HG02840 (cell line): ENCODE data around the gene RGS3.
"Not testable (repeated sequence)": the region's sequence is repeated elsewhere in the genome, so short reads cannot be mapped to it uniquely, and the experiment has no call there.

Source experiments
- ATAC-seq: cut with Tn5 transposase; IDR thresholded peaks from one replicate; pipeline ENCODE4 v1.9.1; 2021; ENCODE audit warnings: mild to moderate bottlenecking, moderate library complexity, moderate number of reproducible peaks; ENCODE audit not compliant: unreplicated experiment, low FRiP score

RGS3 gene

GRCh38 chr9:113626735-113627495 is 163.4 kb downstream of the RGS3 start:
- ATAC-seq = no peak

GRCh38 chr9:113628621-113629020 is 165.1 kb downstream of the RGS3 start:
- no peak for ATAC-seq

GRCh38 chr9:113630386-113631136 is 167.0 kb downstream of the RGS3 start:
- ATAC-seq = no peak

- ATAC-seq = no peak
These were observed 167.7 kb downstream of the RGS3 start for GRCh38 chr9:113631137-113631765.

- no peak for ATAC-seq
These were observed 168.5 kb downstream of the RGS3 start for GRCh38 chr9:113631871-113632665.

GRCh38 chr9:113632776-113633590 is 169.5 kb downstream of the RGS3 start:
- no peak for ATAC-seq

GRCh38 chr9:113633782-113634595 is 170.5 kb downstream of the RGS3 start:
- ATAC-seq = no peak

GRCh38 chr9:113634596-113635515 is 171.3 kb downstream of the RGS3 start:
- ATAC-seq = no peak

- no peak for ATAC-seq
These were observed 172.1 kb downstream of the RGS3 start for GRCh38 chr9:113635586-113635985.

GRCh38 chr9:113636165-113636564 is 172.6 kb downstream of the RGS3 start:
- no peak for ATAC-seq

GRCh38 chr9:113636693-113637092 is 173.2 kb downstream of the RGS3 start:
- ATAC-seq = no peak

GRCh38 chr9:113638490-113638889 is 175.0 kb downstream of the RGS3 start:
- ATAC-seq = no peak

GRCh38 chr9:113638897-113639296 is 175.4 kb downstream of the RGS3 start:
- no peak for ATAC-seq

GRCh38 chr9:113639411-113639970 is 176.0 kb downstream of the RGS3 start:
- not testable (repeated sequence) for ATAC-seq

GRCh38 chr9:113640418-113640817 is 176.9 kb downstream of the RGS3 start:
- no peak for ATAC-seq

- ATAC-seq = no peak
These were observed 177.8 kb downstream of the RGS3 start for GRCh38 chr9:113641100-113641885.

GRCh38 chr9:113644321-113644720 is 180.8 kb downstream of the RGS3 start:
- no peak for ATAC-seq
